T-cell (primary cell): Measurements from ENCODE around the gene FAM110A. TPM values are rescaled to one million over a fixed set of nuclear protein-coding genes. Genes with fewer than 3 reads are reported as not detected.

Experiments
- ATAC-seq, 4 experiments: fragments of 200-7000 bp in 3 of 4; fragments of 150-1000 bp in 1 of 4; cut with Tn5 transposase; replicated peaks in 1 of 4; 1 replicate in 3 of 4; 2 replicates in 1 of 4; pipeline ENCODE4 v1.10.0; 2021; ENCODE audit warnings: moderate library complexity in 3 of 4, mild to moderate bottlenecking in 2 of 4, moderate number of reproducible peaks in 1 of 4
- CTCF ChIA-PET, 2 donors: fragments of 300-600 bp; sonication (Branson Sonifier 250); formaldehyde crosslinking; loops; one replicate each; lab custom pipeline; 2022; ENCODE audit warnings: antibody characterized with exemption in 2 of 2; lab: Charles Lee
- POLR2A ChIA-PET, 2 donors: fragments of 300-600 bp; sonication (Branson Sonifier 250); formaldehyde crosslinking; loops; one replicate each; lab custom pipeline; 2022; ENCODE audit warnings: antibody characterized with exemption in 2 of 2; lab: Charles Lee
- DNase-seq, 35 experiments: peaks; one replicate each; pipeline versions ENCODE4 v3.0.0 to v3.0.0-alpha.2; 2013 to 2023
- H3K27ac ChIP-seq: one replicate; pipeline ENCODE4 v1.5.1; 2013; ENCODE audit warnings: low read length
- H3K27me3 ChIP-seq, 2 experiments: replicated peaks in 1 of 2; 1 replicate in 1 of 2; 2 replicates in 1 of 2; pipeline versions ENCODE4 v1.6.1 to v1.7.0; 2013; ENCODE audit warnings: low read length in 1 of 2, mixed read lengths in 1 of 2; ENCODE audit not compliant: control insufficient read depth in 2 of 2, insufficient read depth in 2 of 2; ENCODE audit errors: extremely low read depth in 1 of 2
- H3K36me3 ChIP-seq, 2 donors: 1 replicate in 1 of 2; 2 replicates in 1 of 2; pipeline versions ENCODE4 v1.6.1 to v1.7.0; 2013; ENCODE audit warnings: low read length in 1 of 2; ENCODE audit not compliant: control insufficient read depth in 2 of 2, insufficient read depth in 1 of 2; ENCODE audit errors: extremely low read depth in 1 of 2
- H3K4me1 ChIP-seq, 2 experiments: 1 replicate in 1 of 2; 2 replicates in 1 of 2; pipeline versions ENCODE4 v1.6.1 to v1.7.0; 2013; ENCODE audit warnings: low read length in 2 of 2, mixed read lengths in 1 of 2; ENCODE audit not compliant: insufficient read depth in 2 of 2, control insufficient read depth in 1 of 2; ENCODE audit errors: extremely low read depth in 1 of 2
- H3K4me3 ChIP-seq, 2 donors: 1 replicate in 1 of 2; 2 replicates in 1 of 2; pipeline versions ENCODE4 v1.5.1 to v1.7.0; 2013; ENCODE audit warnings: mild to moderate bottlenecking in 2 of 2, low read length in 1 of 2, moderate library complexity in 1 of 2; ENCODE audit not compliant: control insufficient read depth in 1 of 2; ENCODE audit errors: extremely low read depth in 1 of 2
- H3K9me3 ChIP-seq: 2 replicates; pipeline ENCODE4 v1.7.0; 2013
- H3K27ac Mint-ChIP-seq, 2 donors: one replicate each; pipeline ENCODE4 v1.8.0; 2020 to 2021; ENCODE audit warnings: mild to moderate bottlenecking in 2 of 2, mixed read lengths in 2 of 2
- H3K27me3 Mint-ChIP-seq, 2 donors: one replicate each; pipeline ENCODE4 v1.8.0; 2021 to 2022; ENCODE audit warnings: mixed read lengths in 2 of 2
- H3K36me3 Mint-ChIP-seq: one replicate; pipeline ENCODE4 v1.8.0; 2021; ENCODE audit warnings: mixed read lengths
- H3K4me1 Mint-ChIP-seq, 3 donors: one replicate each; pipeline ENCODE4 v1.8.0; 2020 to 2022; ENCODE audit warnings: mixed read lengths in 3 of 3, mild to moderate bottlenecking in 1 of 3
- H3K4me3 Mint-ChIP-seq, 3 donors: one replicate each; pipeline ENCODE4 v1.8.0; 2020 to 2022; ENCODE audit warnings: mild to moderate bottlenecking in 3 of 3, mixed read lengths in 3 of 3, moderate library complexity in 3 of 3
- H3K9me3 Mint-ChIP-seq, 3 donors: one replicate each; pipeline ENCODE4 v1.8.0; 2020 to 2022; ENCODE audit warnings: mixed read lengths in 3 of 3
- WGBS: methylation state at CpG from one replicate; pipeline ENCODE4 v1.1.5; 2013; ENCODE audit warnings: missing lambda C conversion rate; ENCODE audit not compliant: insufficient coverage; 5-methylcytosine and 5-hydroxymethylcytosine counted together
- total RNA-seq, 35 experiments: library from RNA in 6 of 35; stranded (reverse) in 6 of 35; fragments of 120-200 nt in 1 of 35; gene quantifications; one replicate each; pipeline versions ENCODE4 v1.2.1 to v1.2.4 and lab custom pipeline; 2013 to 2026

Gene FAM110A
- total RNA-seq, 5 donors from 2014 or later (not counting 1 experiment from before 2014, with no cell fraction given) = 12.7 to 27.9 (median 26.9) TPM

GRCh38 chr20:839015-839414 lies 5.5 kb downstream of the FAM110A start:
- Histone ChIP-seq H3K27me3 (peaks cover 3 to 5% of the 10 kb centered on the region in 2 experiments), H3K4me3 (no peak overlapping the region), H3K9me3 (no peaks in the 10 kb centered on the region), H3K36me3 (peaks cover 2 to 10% of the 10 kb centered on the region in 2 donors), H3K4me1 (peaks cover 21 to 59% of the 10 kb centered on the region in 2 experiments), H3K27ac (no peak overlapping the region)
- no peak for ATAC-seq
- peaks cover 4% of the 10 kb centered on the region for H3K36me3 Mint-ChIP-seq
- no peaks in the 10 kb centered on the region for H3K9me3 Mint-ChIP-seq
- H3K27ac Mint-ChIP-seq = peak overlapping the region in 1 of 2 donors; percentile 28
- peaks cover 61 to 64% (median 62%) of the 10 kb centered on the region in 3 donors for H3K4me1 Mint-ChIP-seq
- H3K27me3 Mint-ChIP-seq = no peaks in the 10 kb centered on the region
- H3K4me3 Mint-ChIP-seq = no peak overlapping the region
- no peak for DNase-seq
- ChIA-PET POLR2A (no interaction called here), CTCF (interaction anchor here in 1 of 2 donors (0.6 kb wide), 2 partner anchors 14 to 20 kb away, joined by 3 to 4 read pairs; no protein-coding TSS in a partner anchor)
- WGBS = 96% methylated on average over 4 of the region's 5 CpGs

- Mint-ChIP-seq H3K4me3 (peak overlapping the region in 2 of 3 donors; percentile 25 to 72), H3K27ac (peak overlapping the region in 1 of 2 donors; percentile 71), H3K9me3 (no peaks in the 10 kb centered on the region), H3K36me3 (peaks cover 4% of the 10 kb centered on the region), H3K4me1 (peaks cover 61 to 64% (median 61%) of the 10 kb centered on the region in 3 donors), H3K27me3 (no peaks in the 10 kb centered on the region)
- WGBS = 100% methylated on average over 5 of the region's 11 CpGs
- Histone ChIP-seq H3K4me1 (peaks cover 17 to 59% of the 10 kb centered on the region in 2 experiments), H3K36me3 (peaks cover 2 to 10% of the 10 kb centered on the region in 2 donors), H3K9me3 (no peaks in the 10 kb centered on the region), H3K4me3 (no peak overlapping the region), H3K27ac (no peak overlapping the region), H3K27me3 (peaks cover 3 to 5% of the 10 kb centered on the region in 2 experiments)
- ChIA-PET POLR2A (no interaction called here), CTCF (no interaction called here)
- ATAC-seq (no peak), DNase-seq (no peak)
These were observed 6.1 kb downstream of the FAM110A start for GRCh38 chr20:839626-840025.

- Mint-ChIP-seq H3K36me3 (peaks cover 4% of the 10 kb centered on the region), H3K4me1 (peaks cover 54 to 57% (median 54%) of the 10 kb centered on the region in 3 donors), H3K9me3 (no peaks in the 10 kb centered on the region), H3K4me3 (peak overlapping the region; percentile 54 to 72 (median 55)), H3K27me3 (no peaks in the 10 kb centered on the region), H3K27ac (no peak overlapping the region)
- WGBS = 87% methylated on average over 4 of the region's 7 CpGs
- Histone ChIP-seq H3K9me3 (no peaks in the 10 kb centered on the region), H3K27me3 (peaks cover 3 to 5% of the 10 kb centered on the region in 2 experiments), H3K4me1 (peaks cover 9 to 58% of the 10 kb centered on the region in 2 experiments), H3K4me3 (no peak overlapping the region), H3K36me3 (peaks cover 2 to 10% of the 10 kb centered on the region in 2 donors), H3K27ac (no peak overlapping the region)
- DNase-seq (no peak), ATAC-seq (no peak)
- POLR2A ChIA-PET = no interaction called here
- CTCF ChIA-PET = no interaction called here
These were observed 7.0 kb downstream of the FAM110A start for GRCh38 chr20:840503-840857.

GRCh38 chr20:840858-841567 lies 7.5 kb downstream of the FAM110A start:
- WGBS = 37% methylated on average over 46 of the region's 59 CpGs
- POLR2A ChIA-PET = no interaction called here
- peaks cover 7 to 60% of the 10 kb centered on the region in 2 experiments for H3K4me1 ChIP-seq
- Mint-ChIP-seq H3K27ac (no peak overlapping the region), H3K36me3 (peaks cover 4% of the 10 kb centered on the region), H3K4me3 (peak overlapping the region; percentile 63 to 72 (median 67)), H3K9me3 (no peaks in the 10 kb centered on the region), H3K4me1 (peaks cover 52 to 57% (median 54%) of the 10 kb centered on the region in 3 donors), H3K27me3 (no peaks in the 10 kb centered on the region)
- peaks cover 2 to 10% of the 10 kb centered on the region in 2 donors for H3K36me3 ChIP-seq
- DNase-seq (peak in 4 of 35 experiments; percentile 25 to 45 (median 33)), ATAC-seq (no peak)
- H3K27ac ChIP-seq = no peak overlapping the region
- H3K4me3 ChIP-seq = peak overlapping the region; percentile 10 to 43
- H3K9me3 ChIP-seq = no peaks in the 10 kb centered on the region
- peaks cover 3 to 5% of the 10 kb centered on the region in 2 experiments for H3K27me3 ChIP-seq
- CTCF ChIA-PET = no interaction called here

GRCh38 chr20:841568-842546 lies 8.3 kb downstream of the FAM110A start:
- Mint-ChIP-seq H3K4me3 (peak overlapping the region; percentile 63 to 72 (median 67)), H3K27me3 (no peaks in the 10 kb centered on the region), H3K9me3 (no peaks in the 10 kb centered on the region), H3K36me3 (peaks cover 4% of the 10 kb centered on the region), H3K4me1 (peaks cover 54 to 57% (median 55%) of the 10 kb centered on the region in 3 donors), H3K27ac (peak overlapping the region in 1 of 2 donors; percentile 28)
- Histone ChIP-seq H3K36me3 (peaks cover 2 to 10% of the 10 kb centered on the region in 2 donors), H3K4me3 (peak overlapping the region; percentile 43 to 49), H3K4me1 (peaks cover 7 to 68% of the 10 kb centered on the region in 2 experiments), H3K27ac (no peak overlapping the region), H3K9me3 (no peaks in the 10 kb centered on the region), H3K27me3 (peaks cover 3 to 5% of the 10 kb centered on the region in 2 experiments)
- ATAC-seq (no peak), DNase-seq (no peak)
- WGBS = 49% methylated on average over 51 of the region's 62 CpGs
- ChIA-PET CTCF (no interaction called here), POLR2A (no interaction called here)

- peak overlapping the region; percentile 22 to 31 for H3K27ac Mint-ChIP-seq
- H3K4me1 ChIP-seq = peaks cover 13 to 68% of the 10 kb centered on the region in 2 experiments
- no peak for ATAC-seq
- no peak for DNase-seq
- no peak overlapping the region for H3K4me3 ChIP-seq
- peaks cover 4% of the 10 kb centered on the region for H3K36me3 Mint-ChIP-seq
- no CpG with 5 or more reads among the region's 2 CpGs for WGBS
- peak overlapping the region; percentile 17 to 72 (median 29) for H3K4me3 Mint-ChIP-seq
- no peaks in the 10 kb centered on the region for H3K9me3 Mint-ChIP-seq
- H3K4me1 Mint-ChIP-seq = peaks cover 55 to 59% (median 58%) of the 10 kb centered on the region in 3 donors
- H3K27ac ChIP-seq = no peak overlapping the region
- ChIA-PET POLR2A (no interaction called here), CTCF (no interaction called here)
- peaks cover 2 to 10% of the 10 kb centered on the region in 2 donors for H3K36me3 ChIP-seq
- H3K27me3 Mint-ChIP-seq = no peaks in the 10 kb centered on the region
- H3K27me3 ChIP-seq = peaks cover 3 to 5% of the 10 kb centered on the region in 2 experiments
- no peaks in the 10 kb centered on the region for H3K9me3 ChIP-seq
These were observed 9.0 kb downstream of the FAM110A start for GRCh38 chr20:842547-842940.
